GM21381 (cell line): ENCODE measurements around the gene CDC42EP4.
A peak's percentile ranks its signal among the peaks of the same experiment; 100 is the strongest.

Experiments
- ATAC-seq: cut with Tn5 transposase; IDR thresholded peaks from one replicate; pipeline ENCODE4 v1.9.1; 2021; ENCODE audit warnings: mild to moderate bottlenecking, moderate library complexity; ENCODE audit not compliant: unreplicated experiment

The CDC42EP4 gene, protein sequence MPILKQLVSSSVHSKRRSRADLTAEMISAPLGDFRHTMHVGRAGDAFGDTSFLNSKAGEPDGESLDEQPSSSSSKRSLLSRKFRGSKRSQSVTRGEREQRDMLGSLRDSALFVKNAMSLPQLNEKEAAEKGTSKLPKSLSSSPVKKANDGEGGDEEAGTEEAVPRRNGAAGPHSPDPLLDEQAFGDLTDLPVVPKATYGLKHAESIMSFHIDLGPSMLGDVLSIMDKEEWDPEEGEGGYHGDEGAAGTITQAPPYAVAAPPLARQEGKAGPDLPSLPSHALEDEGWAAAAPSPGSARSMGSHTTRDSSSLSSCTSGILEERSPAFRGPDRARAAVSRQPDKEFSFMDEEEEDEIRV

DNA sequence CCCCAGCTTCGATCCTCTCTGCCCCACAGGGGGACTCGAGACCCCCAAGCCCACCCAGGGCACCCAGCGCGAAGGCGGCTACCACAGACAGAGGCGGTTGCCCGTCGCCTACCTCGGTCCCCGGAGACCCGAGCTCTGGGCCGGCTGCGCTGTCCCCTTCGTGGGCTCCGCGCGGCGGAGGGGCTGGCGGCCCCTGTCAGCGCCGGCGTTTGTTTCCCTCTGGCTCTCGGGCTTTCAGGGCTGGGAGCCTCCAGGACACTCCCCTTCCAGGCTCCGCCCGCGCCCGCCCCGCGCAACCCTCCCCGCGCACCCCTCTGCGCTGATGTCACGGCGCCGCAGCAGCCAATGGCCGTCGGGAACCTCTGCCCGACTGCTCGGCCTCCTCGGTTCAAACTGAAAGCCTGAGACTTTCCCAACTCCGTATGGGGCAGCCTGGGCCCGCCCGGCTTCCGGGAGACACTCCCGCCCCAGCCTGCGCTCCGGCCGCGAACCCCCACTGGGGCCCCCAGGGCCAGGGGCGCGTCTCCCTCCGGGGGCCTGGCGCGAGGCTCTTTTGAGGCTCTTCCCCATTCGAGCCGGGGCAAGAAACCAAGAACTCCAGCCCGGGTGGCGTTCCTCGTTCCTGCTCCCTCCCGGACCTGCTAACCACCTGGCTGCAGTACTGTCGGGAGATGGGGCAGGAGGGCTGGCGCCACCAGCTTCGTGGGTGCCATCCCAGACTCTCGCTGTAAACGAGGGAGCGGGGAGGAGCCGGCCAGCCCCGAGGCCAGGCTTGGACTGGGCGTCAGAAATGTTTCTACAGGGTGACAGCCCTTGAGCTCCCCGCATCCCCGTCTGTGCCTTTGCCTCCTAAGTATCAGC lies at the start of gene CDC42EP4:
CDC42EP4 (minus strand) TSS at position 221 of the 861 bp plus-strand sequence. CDS start 25,501 bp downstream, outside the sequence.
- ATAC-seq: peak; percentile 90

DNA sequence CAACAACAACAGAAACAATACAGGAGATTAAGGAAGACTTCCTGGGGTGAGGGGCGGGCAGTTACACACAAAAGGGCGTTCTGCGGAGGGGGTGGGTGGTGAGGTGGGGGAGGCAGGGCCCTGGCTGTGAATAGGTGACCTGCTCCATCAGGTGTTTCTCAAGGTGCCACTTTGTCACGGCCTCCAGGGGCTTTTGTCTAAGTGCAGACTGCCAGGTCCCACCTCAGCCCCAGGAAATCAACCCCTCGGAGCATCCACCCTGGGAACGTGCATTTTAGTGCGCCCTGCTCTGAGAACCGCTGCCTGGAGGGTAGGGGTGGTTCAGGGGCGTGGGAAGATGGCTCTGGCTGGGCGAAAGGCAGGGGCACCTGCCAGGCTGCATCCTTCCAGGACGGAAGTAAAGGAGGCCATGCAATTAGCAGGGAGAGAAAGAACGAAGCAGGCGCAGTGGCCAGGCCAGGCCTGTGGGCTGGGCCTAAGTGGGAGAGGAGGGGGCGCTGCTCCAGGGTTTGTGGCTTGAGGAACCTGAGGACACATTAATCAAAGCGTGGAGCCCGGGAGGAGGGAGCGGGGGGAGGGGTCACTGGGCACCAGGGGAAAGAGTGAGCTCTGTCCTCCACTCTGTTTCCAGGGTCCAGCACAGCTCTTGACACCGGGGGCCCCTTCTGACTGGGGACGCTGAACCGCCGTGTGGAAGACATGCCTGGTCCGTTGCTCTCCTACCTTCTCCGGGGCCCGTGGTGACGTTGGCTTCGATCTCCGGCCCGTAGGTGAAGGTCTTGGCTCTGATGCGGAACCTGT lies 49.4 kb upstream of the CDC42EP4 start:
- ATAC-seq: no peak

DNA sequence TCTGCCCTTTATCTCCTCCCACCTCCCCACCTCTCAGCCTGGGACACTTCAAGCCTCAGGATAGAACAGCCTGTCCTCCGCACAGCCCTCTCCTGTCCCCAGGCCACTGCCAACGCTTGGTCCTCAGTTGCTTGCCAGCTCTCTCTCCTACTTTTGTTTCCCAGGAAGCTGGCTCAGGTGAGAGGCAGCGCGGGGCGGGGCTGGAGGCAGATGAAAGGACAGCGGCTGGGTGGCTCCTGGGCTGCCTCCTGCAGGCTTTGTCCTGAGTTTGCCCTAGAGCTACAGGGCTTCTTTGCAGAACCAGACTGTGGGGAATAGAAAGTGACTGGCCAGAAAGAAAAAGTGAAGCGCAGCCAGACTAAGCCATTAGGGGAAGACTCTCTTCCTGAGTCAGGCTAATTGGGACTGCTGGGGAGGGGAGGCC lies 48.2 kb upstream of the CDC42EP4 start:
- ATAC-seq: no peak

DNA sequence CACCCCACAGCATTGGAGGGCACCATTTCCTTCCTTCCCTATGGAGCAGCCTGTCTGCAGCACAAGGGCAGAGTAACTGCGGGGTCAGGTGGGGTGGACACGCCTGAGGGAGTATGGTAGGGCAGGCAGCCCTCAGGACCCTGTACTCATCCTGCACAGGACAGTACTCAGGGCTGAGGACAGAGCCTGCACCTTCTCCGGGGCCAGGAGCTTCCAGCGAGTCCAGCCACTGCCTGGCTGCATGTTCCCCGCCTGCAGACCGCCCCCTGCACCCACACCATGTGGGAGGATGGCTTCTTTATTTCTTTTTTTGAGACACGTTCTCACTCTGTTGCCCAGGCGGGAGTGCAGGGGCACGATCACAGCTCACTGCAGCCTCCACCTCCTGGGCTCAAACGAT lies 47.6 kb upstream of the CDC42EP4 start:
- no peak for ATAC-seq

DNA sequence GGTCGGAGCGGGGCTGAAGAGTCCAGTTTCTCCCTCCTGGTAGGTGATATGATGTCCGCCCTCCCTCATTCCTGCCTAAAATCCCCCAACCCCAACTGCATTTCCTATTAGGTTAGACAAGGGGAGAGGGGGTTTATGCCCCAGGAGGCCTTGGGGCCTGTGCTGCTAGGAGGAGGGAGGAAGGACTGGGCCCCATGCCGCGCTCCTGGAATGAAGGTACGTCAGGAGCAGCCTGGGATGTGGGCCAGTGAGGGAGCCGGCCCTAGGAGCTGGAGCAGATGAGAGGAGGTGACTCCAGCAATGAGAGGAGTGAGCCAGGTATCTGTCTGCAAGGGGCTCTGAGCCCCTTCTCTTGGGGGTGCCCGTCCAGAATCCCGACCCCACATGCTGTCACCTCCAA lies 46.9 kb upstream of the CDC42EP4 start:
- ATAC-seq: no peak

DNA sequence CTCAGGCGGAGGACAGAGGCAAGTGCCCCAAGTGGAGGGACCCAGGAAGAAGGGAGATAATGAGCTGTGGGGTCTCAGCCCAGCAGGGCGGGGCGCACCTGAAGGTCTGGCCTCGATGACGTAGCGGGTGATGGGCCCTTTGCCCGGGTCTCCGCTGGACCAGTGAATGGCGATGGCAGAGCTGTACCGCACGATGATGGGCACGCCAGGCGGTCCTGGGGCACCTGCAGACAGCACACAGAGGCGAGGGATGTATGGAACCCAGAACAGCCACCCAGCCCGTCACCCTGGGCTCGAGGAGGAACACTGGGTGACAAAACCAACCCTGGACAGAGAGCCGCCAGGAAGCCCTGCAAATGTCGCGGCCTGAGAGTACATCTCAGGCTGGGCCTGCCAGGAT lies 46.2 kb upstream of the CDC42EP4 start:
- no peak for ATAC-seq

DNA sequence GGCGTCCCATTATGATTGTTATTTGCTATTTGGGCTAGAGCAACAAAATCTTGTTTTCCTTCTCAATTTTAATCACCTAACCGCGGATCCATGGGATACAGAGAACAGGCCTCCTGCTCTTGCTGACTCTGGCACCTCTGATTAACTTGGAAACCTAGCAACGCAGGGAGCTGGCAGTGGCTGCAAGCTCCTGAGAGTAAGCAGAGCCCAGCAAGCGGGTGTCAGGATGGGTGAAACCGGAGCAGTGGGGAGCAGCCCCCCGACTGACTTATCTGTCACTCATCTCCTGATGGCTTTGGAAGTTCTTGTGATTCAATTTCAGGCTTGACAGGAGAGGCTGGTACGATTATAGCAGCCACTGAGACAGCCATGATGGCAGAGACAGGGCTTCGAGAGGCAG lies 45.5 kb upstream of the CDC42EP4 start:
- ATAC-seq: no peak

DNA sequence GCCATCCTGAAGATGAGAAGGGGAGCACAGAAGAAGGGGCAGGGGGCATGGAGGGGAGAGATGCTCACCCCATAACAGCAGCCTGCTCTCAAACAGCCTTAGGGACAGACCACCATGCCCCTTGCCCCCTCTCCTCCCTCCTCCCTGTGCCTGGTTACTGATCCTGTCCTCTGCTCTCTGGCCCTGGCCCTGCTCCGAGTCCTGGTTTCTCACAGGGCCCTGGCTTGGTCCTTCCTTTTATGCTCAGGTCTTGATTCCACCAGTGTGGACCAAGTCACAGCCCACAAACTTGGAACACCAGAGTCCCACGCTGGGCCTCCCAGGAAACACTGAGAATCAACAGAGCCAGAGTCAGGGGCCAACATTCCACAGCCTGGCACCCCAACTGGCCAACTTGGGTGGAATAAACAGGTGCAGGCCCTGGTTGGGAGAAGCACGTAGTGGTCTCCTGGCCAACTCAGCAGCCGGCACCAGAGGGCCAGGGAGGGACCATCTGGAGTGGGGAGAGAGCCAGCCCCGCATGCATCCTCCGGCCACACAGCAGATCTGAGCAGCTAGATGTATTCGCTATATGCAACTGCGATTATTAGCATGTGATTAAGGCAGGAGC lies 44.9 kb upstream of the CDC42EP4 start:
- no peak for ATAC-seq

DNA sequence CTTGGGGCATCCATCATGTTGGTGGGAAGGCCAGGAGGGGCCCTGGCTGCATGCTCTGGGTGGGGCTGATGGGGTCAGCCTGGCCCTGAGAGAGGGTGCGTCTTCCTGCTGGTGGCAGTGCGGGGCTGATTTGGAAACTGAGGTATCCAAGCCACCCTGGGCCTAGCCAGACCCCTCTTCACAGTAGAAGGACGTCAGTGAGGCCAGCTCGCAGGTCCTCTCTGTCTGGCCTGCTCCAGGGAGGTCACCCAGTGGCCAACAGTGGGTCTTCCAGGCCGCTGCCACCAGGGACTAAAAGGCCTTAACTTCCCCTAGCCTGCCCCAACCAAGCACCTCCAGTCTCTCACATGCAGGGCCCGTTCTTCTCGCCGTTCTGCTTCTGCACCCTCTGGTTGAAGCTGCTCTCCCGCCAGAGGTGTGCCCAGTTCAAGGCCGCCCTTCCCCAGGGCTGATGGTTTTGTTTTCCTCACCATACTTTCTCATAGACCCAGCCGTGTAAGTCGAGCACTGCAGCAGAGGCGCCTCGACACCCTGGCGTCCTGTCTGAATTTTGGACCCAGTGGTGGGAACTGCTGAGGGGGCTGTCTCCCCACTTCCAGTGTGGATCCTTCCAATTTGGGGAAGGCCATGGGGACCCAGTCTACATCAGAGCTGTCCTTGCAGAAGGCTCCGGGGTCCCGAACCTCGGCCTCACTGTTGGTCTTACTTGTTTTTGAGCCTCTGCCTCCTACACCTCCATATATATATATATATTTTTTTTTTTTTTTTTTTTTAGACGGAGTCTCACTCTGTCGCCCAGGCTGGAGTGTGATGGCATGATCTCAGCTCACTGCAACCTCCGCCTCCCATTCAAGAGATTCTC lies 42.9 kb upstream of the CDC42EP4 start:
- ATAC-seq: no peak

DNA sequence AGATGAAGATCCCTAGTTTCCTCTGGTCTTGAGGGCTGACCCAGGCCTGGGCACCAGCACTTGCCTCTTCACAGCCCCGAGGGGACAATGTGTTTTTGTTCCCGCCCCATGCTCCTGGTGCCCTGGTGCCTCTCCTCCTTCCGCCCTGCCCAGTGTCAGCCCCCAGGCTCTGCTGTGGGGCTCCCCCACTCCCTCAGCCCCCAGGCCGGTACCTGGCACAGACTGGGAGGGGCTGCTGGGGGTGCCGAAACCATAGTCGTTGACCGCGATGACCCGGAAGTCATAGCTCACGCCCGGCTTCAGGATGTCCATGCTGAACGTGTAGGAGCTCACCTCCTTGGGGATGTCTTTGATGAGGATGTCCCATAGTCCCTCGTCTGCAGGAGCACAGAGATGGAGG lies 40.5 kb upstream of the CDC42EP4 start:
- ATAC-seq: no peak

DNA sequence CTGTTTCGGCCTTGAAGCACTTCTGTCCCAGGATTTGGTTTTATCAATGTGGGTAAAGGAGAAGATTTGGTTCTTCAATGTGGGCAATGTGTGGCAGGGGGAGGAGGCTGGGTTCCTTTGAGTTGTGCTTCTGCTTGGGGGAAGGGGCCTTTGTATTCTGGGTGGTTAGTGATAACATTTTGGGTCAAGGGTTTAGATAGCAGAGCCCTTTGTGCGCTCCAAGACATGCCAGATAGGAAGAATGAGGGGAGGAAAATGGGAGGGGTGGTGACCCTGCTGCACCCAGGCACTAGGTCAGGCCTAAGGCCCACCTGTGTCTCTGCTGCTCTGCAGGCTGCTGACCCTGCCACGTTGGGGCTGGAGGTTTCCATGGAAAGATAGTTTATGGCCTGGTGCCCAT lies 40.0 kb upstream of the CDC42EP4 start:
- ATAC-seq: no peak

DNA sequence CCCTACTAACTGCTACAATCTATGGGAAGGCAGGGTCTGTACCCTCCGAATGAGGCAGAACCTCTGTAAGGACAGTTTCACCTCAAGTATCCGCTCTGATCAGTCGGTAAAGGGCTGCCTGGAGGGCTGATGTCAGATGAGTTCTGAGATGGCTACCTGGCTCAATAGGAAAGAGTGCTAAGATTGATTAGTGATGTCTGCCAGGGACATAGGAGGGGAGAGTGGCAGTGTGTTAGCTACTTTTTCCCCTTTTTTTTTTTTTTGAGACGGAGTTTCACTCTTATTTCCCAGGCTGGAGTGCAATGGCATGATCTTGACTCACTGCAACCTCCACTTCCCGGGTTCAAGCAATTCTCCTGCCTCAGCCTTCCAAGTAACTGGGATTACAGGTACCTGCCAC lies 39.1 kb upstream of the CDC42EP4 start:
- no peak for ATAC-seq

DNA sequence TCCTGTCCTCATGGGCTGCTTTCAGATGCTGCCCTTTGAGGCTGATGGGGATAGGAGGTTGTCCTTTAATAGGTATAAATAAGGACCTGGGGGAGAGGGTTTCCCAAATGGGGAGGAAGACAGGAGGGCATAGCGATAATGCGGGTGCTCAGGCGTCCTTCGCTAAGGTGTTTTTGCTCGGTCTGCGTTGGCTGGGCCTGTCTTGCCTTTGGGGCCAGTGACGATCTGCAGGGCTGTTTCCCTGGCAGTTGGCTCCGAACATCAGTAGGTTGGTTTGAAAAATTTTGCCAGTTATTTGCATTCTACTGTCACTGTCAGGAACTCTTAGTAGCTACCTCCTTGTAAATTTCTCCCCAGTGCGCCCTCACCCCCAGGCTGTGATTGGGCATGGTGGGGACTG lies 37.8 kb upstream of the CDC42EP4 start:
- ATAC-seq: no peak

DNA sequence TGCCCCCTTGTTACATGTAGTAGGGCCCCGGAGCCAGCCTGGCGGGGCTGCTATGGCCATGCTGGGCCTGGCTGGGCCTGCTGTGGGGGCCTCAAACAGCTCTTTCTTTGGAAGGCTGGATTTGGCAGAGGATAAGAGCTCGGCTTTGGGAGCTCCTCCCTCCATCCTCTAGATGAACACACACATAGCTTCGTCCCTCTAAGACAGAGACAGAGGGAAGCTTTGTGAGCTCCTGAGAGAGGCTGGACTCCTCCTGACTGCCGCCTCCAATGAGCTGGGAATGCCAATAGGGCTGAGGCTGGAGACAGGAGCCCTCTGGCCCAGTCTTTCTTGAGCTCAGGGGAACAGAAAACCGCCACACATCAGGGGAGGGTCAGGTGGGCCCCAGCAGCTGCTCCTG lies 37.3 kb upstream of the CDC42EP4 start:
- no peak for ATAC-seq

DNA sequence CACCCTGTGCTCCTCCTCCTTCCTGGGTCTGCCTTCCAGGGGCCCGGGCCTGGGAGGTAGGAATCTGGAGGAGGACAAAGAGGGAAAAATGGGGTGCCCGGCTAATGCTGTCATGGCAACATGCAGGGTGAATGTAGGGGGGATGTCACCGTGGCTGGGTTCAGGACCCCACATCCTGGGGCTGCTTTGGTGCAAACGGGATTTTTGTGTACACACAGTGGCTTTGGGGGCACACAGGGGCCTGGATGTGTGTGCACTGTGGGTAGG lies 37.0 kb upstream of the CDC42EP4 start:
- no peak for ATAC-seq

DNA sequence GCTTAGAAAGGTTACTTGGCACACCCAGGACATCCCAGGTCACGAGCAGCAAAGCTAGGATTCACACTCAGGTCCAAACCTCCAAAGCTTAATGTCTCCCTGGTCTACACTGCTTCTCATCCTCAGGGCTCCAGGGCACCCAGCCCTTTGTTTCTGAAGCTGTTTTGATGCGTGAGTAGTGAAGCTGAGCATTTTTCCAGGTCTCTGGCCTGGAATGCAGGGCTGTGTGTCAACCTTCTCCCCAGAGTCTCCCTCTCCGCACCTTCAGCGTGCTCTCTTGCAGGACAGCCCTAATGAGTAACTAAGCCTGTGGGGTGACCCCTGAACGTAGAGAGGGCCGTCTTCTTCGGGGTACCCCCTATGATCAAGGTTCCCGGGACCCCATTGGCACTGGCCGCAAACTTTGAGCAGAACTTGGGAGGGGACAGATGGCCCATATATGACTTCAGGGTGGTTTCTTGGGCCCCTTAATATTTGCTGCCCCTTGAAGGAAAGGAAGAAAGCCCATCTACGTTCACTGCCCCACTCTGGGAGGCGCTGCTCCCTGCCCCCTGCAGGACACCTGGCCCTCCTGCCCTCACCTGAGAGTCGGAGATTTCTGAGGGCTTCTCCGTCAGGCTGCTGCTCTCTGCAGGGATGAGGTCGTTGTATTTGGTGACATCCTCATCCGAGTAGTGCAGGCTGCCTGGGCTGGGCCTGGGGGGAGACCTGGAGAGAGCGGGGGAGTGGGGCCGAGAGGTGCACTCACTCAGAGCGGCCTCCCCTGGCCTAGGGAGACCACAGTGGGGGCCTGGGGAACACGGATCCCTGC lies 36.4 kb upstream of the CDC42EP4 start:
- ATAC-seq: no peak

DNA sequence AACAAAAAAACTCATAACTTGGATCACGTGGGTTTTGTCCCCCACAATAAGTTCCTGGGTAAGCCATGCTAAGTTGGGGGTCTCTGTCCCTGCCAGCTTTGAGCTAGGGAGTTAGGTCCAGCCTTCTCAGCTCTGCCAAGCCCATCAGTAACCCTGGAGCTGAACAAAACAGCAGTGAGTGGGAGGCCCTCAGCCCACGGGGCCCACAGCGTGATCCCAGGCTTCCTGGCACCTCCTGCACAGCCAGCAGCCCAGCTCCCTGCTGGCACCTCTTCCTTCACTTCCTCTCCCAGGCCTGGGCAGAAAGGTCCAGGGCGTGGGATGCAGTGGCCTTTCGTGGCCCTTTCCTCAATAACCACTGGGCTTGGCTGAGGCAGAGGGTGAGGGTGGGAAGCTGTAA lies 35.5 kb upstream of the CDC42EP4 start:
- ATAC-seq: no peak

DNA sequence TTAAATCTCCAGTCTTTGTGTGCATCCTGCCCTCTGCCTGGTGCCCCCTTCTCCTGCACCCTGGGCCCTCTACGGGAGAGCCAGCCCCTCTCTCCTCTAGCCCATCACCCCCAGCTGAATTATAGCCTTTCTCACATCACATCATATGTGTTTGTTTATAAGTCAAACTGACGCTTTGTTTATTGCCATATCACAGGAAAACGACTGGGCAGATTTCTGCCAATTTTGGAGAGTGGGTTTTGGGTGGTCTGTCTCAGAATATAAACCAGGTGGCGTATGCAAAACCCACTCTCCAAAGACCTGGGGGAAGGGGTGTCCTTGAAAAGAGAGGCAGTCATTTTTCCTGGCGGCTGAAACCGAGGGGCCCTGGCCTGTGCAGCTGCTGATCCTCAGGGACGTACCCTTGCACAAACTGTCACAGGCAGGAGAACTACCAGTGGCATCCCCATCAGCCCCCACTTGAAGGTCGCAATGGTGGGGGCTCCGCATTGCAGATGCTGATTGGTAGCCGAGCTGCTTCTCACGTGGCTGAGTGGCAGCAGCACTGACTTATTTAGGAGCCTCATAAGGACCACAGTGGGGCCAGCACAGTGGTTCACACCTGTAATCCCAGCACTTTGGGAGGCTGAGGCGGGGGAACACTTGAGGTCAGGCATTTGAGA lies 34.8 kb upstream of the CDC42EP4 start:
- ATAC-seq: no peak
